A549 (cell line): ENCODE data around the gene PDLIM7. TPM values are rescaled to one million over a fixed set of nuclear protein-coding genes. Genes with fewer than 3 reads are reported as not detected.

Experiments
- ATAC-seq, 2 experiments: fragments of 200-7000 bp in 1 of 2; fragments of >200 bp in 1 of 2; cut with Nextera tagmentation in 1 of 2; cut with Tn5 transposase in 1 of 2; 3 replicates each; pipeline versions ENCODE4 v1.8.0 to v1.9.1; 2018 to 2020; ENCODE audit warnings: mild to moderate bottlenecking in 1 of 2, moderate library complexity in 1 of 2
- CTCF ChIA-PET: fragments of 300-600 bp; sonication (Branson Sonifier 250); formaldehyde crosslinking; extraction: SDS; loops from one replicate; lab custom pipeline; 2021; ENCODE audit warnings: antibody characterized with exemption, inconsistent platforms; lab: Yijun Ruan, JAX
- POLR2A ChIA-PET: fragments of 350-600 bp; formaldehyde crosslinking; extraction: SDS; loops from one replicate; lab custom pipeline; 2021; ENCODE audit warnings: antibody characterized with exemption, inconsistent platforms; lab: Yijun Ruan, JAX
- DNase-seq, 2 experiments: peaks; one replicate each; pipeline versions ENCODE4 v3.0.0 to v3.0.0-alpha.2; 2011 to 2016; ENCODE audit warnings: low read depth in 1 of 2, low spot score in 1 of 2
- FAIRE-seq: peaks from 2 replicates; lab custom pipeline; 2011; peaks lifted over from hg19 to GRCh38; lab: Jason Lieb, UNC
- H3K27ac ChIP-seq, 2 experiments: fragments of >200 bp; sonication (Bioruptor Twin); formaldehyde crosslinking; 3 replicates each; pipeline ENCODE4 v1.5.1; 2016 to 2017
- H3K4me1 ChIP-seq: fragments of >200 bp; sonication (Bioruptor Twin); formaldehyde crosslinking; 3 replicates; pipeline ENCODE4 v1.6.1; 2016
- H3K4me2 ChIP-seq: fragments of >200 bp; sonication (Bioruptor Twin); formaldehyde crosslinking; 3 replicates; pipeline ENCODE4 v1.6.1; 2016
- H3K4me3 ChIP-seq: fragments of >200 bp; sonication (Bioruptor Twin); formaldehyde crosslinking; 3 replicates; pipeline ENCODE4 v1.5.1; 2016
- H3K9me3 ChIP-seq: fragments of >200 bp; sonication (Bioruptor Twin); formaldehyde crosslinking; 3 replicates; pipeline ENCODE4 v1.6.1; 2016
- CBX2 ChIP-seq: fragments of 200-600 bp; sonication (generic); IDR thresholded peaks from 2 replicates; pipeline ENCODE4 v1.6.1; 2016; ENCODE audit warnings: low read depth, mild to moderate bottlenecking, borderline replicate concordance
- CHD2 ChIP-seq: fragments of 150-350 bp; IDR thresholded peaks from 2 replicates; pipeline ENCODE4 v1.6.1; 2014; ENCODE audit warnings: low read length; ENCODE audit not compliant: partially characterized antibody
- EP300 ChIP-seq, 2 experiments: fragments of >200 bp; sonication (Bioruptor Twin); formaldehyde crosslinking; IDR thresholded peaks; 2 replicates in 1 of 2; 3 replicates in 1 of 2; pipeline ENCODE4 v1.6.1; 2016 to 2017
- FOSL2 ChIP-seq, 2 experiments: fragments of 450-650 bp in 1 of 2; fragments of >200 bp in 1 of 2; sonication (Bioruptor Twin) in 1 of 2; formaldehyde crosslinking; IDR thresholded peaks; 2 replicates each; pipeline versions ENCODE4 v1.5.0 to v1.6.1; 2016 to 2020; ENCODE audit warnings: mild to moderate bottlenecking in 1 of 2, moderate library complexity in 1 of 2
- JUN ChIP-seq, 2 experiments: fragments of >200 bp; sonication (Bioruptor Twin); formaldehyde crosslinking; IDR thresholded peaks; 2 replicates in 1 of 2; 3 replicates in 1 of 2; pipeline ENCODE4 v1.6.1; 2016 to 2017
- JUNB ChIP-seq: fragments of >200 bp; sonication (Bioruptor Twin); formaldehyde crosslinking; IDR thresholded peaks from 2 replicates; pipeline ENCODE4 v1.6.1; 2016
- KDM5A ChIP-seq: fragments of 200-600 bp; sonication (generic); IDR thresholded peaks from 2 replicates; pipeline ENCODE4 v1.6.1; 2016; ENCODE audit warnings: antibody characterized with exemption, mild to moderate bottlenecking
- MYC ChIP-seq: IDR thresholded peaks from 2 replicates; pipeline ENCODE4 v1.6.1; 2012; ENCODE audit warnings: mild to moderate bottlenecking, inconsistent platforms, low read length, improper control_type of control experiment, borderline replicate concordance
- SMC3 ChIP-seq: fragments of >200 bp; sonication (Bioruptor Twin); formaldehyde crosslinking; IDR thresholded peaks from 3 replicates; pipeline ENCODE4 v1.6.1; 2018; ENCODE audit warnings: inconsistent platforms
- SREBF2 ChIP-seq: fragments of 450-650 bp; IDR thresholded peaks from 2 replicates; pipeline ENCODE4 v1.6.1; 2014; ENCODE audit warnings: mild to moderate bottlenecking, moderate library complexity
- TP53 ChIP-seq: fragments of 250-450 bp; sonication (Bioruptor Pico); IDR thresholded peaks from 2 replicates; pipeline ENCODE4 v1.5.0; 2021; ENCODE audit warnings: mild to moderate bottlenecking, moderate library complexity
- WGBS: methylation state at CpG from one replicate; pipeline ENCODE4 v1.1.6; 2017; ENCODE audit errors: missing lambda C conversion rate; 5-methylcytosine and 5-hydroxymethylcytosine counted together
- polyA plus RNA-seq, 4 experiments: library from polyadenylated mRNA; depleted of rRNA in 3 of 4; stranded (reverse); fragments of >200 nt; fragmentation: RNase III in 1 of 4; extraction: RNeasy Plus Mini Kit Qiagen cat#74134 plus additional on column Dnase treatment in 1 of 4; gene quantifications; 2 replicates in 3 of 4; 3 replicates in 1 of 4; pipeline ENCODE4 v1.2.3, GENCODE V29; 2011 to 2017
- TF ChIP-seq, protein P1 (sequence below): fragments of 150-350 bp; IDR thresholded peaks from 2 replicates; pipeline ENCODE4 v1.6.1; 2014; ENCODE audit warnings: low read depth, mild to moderate bottlenecking, low read length
- TF ChIP-seq, protein P2 (sequence below): IDR thresholded peaks from 2 replicates; pipeline ENCODE4 v1.6.1; 2012
- TF ChIP-seq, protein P3 (sequence below): fragments of 200-600 bp; sonication (generic); IDR thresholded peaks from 2 replicates; pipeline ENCODE4 v1.6.1; 2016; ENCODE audit warnings: antibody characterized with exemption, mild to moderate bottlenecking, moderate library complexity
- TF ChIP-seq, protein P4 (sequence below): fragments of 250-450 bp; sonication (Bioruptor Pico); IDR thresholded peaks from 2 replicates; pipeline ENCODE4 v1.5.0; 2020; ENCODE audit warnings: low read depth, mild to moderate bottlenecking, moderate library complexity
- TF ChIP-seq, protein P5 (sequence below): fragments of >200 bp; sonication (Bioruptor Twin); formaldehyde crosslinking; IDR thresholded peaks from 3 replicates; pipeline ENCODE4 v1.5.1; 2016

Gene PDLIM7
- polyA plus RNA-seq, 2 of the 4 experiments (the other 2 are of a cell fraction): 30.7 to 124 TPM

DNA sequence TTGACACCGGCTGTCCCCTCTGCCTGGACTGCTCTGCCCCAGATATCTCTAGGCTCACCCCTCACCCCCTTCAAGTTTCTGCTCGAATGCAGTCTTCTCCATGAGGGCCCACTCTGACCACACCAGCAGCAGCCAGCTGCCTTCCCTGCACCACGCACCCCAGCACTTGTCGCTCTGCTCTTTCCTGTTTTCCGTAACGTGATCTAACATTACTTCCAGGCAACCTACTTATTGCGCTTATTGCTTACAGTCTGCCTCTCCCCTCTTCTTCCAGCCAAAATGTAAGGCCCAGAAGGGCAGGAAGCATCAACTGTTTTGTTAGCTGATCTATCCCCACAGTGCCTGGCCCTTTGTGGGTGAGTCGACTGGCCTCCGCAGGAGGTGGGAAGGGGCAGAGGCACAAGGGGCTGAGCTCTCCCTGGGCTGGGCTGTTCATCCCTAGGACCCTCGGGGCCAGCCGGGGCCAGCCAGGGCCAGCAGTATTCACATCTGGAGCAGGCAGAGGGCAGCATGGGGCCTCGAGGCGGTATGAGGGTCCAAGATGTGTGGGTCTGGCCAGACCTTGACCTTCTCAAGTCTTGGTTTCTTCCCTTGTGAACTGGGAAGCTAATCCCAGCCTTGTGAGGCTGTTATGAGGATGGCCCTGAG lies 12.4 kb downstream of the PDLIM7 start (continued):
- TF ChIP-seq CBX2 (no peak), JUNB (no peak)
- TF ChIP-seq, protein P1, sequence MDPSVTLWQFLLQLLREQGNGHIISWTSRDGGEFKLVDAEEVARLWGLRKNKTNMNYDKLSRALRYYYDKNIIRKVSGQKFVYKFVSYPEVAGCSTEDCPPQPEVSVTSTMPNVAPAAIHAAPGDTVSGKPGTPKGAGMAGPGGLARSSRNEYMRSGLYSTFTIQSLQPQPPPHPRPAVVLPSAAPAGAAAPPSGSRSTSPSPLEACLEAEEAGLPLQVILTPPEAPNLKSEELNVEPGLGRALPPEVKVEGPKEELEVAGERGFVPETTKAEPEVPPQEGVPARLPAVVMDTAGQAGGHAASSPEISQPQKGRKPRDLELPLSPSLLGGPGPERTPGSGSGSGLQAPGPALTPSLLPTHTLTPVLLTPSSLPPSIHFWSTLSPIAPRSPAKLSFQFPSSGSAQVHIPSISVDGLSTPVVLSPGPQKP: no peak

DNA sequence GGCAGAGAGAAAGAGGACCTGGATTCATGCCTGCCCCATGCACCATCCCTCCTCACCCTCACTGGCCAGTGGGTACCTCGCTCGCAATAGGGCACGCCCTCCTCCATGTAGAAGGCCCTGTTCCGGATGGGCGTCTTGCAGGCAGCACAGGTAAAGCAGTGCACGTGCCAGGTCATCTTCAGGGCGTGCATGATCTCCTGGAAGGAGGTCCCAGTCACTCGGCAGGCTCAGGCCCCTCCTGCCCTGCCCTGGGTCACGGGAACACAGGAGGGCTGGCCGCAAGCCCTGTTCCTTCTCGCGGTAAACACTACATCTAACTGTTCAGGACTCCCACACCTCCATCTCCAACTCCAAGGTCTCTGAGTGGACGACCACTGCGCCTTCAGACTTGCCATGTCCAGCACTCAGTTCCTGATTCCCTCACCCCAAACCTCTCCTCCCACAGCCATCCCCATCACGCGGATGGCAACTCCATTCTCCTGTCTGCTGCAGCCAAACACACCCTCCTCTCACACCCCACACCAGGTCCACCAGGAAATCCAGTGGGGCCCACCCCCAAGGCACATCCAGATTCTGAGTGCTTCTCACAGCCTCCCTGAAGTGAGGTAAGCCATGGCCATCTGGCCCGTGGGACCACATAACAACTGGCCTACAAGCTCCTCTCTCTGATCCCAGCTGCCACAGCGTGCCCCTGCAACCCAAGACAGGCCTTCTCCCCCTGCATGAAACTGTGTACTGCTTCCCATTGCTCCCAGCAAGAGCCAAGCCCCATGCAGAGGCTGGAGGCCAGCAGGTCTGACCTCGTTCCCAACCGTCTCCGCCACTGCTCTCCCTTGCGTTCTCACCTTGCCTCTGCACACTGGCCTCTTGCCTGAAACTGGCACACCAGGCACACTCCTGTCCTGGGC lies 13.2 kb downstream of the PDLIM7 start:
- 0 out of 5 replicates have a peak, but pooled peaks of 1 of the 2 experiments have one; percentile 7 for TF ChIP-seq JUN (IDR thresholded peaks at IDR 0.05)
- TF ChIP-seq FOSL2 (IDR thresholded peaks at IDR 0.05): no peak
- no peak for TF ChIP-seq FOSL2 (CRISPR knock-in tag; IDR thresholded peaks at IDR 0.05)
- TF ChIP-seq, protein P1: no peak
- TF ChIP-seq, protein P2, sequence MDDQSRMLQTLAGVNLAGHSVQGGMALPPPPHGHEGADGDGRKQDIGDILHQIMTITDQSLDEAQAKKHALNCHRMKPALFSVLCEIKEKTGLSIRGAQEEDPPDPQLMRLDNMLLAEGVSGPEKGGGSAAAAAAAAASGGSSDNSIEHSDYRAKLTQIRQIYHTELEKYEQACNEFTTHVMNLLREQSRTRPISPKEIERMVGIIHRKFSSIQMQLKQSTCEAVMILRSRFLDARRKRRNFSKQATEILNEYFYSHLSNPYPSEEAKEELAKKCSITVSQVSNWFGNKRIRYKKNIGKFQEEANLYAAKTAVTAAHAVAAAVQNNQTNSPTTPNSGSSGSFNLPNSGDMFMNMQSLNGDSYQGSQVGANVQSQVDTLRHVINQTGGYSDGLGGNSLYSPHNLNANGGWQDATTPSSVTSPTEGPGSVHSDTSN: peak; percentile 63; the same call in 1 of the 2 replicates
- no peak for TF ChIP-seq EP300 (IDR thresholded peaks at IDR 0.05)
- no peak for TF ChIP-seq CHD2
- TF ChIP-seq KDM5A: no peak
- TF ChIP-seq, all 56 proteins: peak for 2
- CTCF ChIA-PET: interaction anchor here (0.8 to 19.7 kb wide), 4 partner anchors 7 to 28 kb away, joined by 3 to 241 read pairs (median 114); no protein-coding TSS in a partner anchor
- POLR2A ChIA-PET: interaction anchor here (1.3 kb wide), 1 partner anchor 12 kb away, joined by 3 read pairs; no protein-coding TSS in a partner anchor
- no peaks in the 10 kb centered on the region; the same call in 2 of the 3 replicates for H3K4me1 ChIP-seq
- no peak overlapping the region for H3K4me2 ChIP-seq
- no peak overlapping the region for H3K4me3 ChIP-seq
- no peak overlapping the region for H3K27ac ChIP-seq
- H3K9me3 ChIP-seq: no peaks in the 10 kb centered on the region
- no peak for DNase-seq
- FAIRE-seq: no peak
- ATAC-seq: peak in 1 of 2 experiments; percentile 4; a peak in 3 of 6 replicates
- 91% methylated on average over 21 of the region's 22 CpGs for WGBS

DNA sequence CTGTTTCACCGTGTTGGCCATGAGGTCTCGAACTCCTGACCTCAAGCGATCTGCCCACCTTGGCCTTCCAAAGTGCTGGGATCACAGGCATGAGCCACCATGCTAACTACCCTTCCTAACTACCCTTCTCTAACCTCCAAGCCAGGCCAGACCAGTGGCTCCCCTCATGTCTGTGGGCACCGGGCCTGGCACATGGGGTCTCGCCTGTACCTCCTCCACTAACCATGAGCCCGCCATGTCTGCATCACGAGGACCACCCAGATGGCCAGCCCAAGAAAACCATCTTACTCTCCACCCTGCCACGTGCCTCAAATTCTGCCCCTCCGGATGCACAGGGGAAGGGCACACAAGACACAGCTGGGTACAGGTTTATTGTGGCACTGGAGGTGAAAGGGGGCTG lies 14.4 kb downstream of the PDLIM7 start:
- TF ChIP-seq, protein P3, sequence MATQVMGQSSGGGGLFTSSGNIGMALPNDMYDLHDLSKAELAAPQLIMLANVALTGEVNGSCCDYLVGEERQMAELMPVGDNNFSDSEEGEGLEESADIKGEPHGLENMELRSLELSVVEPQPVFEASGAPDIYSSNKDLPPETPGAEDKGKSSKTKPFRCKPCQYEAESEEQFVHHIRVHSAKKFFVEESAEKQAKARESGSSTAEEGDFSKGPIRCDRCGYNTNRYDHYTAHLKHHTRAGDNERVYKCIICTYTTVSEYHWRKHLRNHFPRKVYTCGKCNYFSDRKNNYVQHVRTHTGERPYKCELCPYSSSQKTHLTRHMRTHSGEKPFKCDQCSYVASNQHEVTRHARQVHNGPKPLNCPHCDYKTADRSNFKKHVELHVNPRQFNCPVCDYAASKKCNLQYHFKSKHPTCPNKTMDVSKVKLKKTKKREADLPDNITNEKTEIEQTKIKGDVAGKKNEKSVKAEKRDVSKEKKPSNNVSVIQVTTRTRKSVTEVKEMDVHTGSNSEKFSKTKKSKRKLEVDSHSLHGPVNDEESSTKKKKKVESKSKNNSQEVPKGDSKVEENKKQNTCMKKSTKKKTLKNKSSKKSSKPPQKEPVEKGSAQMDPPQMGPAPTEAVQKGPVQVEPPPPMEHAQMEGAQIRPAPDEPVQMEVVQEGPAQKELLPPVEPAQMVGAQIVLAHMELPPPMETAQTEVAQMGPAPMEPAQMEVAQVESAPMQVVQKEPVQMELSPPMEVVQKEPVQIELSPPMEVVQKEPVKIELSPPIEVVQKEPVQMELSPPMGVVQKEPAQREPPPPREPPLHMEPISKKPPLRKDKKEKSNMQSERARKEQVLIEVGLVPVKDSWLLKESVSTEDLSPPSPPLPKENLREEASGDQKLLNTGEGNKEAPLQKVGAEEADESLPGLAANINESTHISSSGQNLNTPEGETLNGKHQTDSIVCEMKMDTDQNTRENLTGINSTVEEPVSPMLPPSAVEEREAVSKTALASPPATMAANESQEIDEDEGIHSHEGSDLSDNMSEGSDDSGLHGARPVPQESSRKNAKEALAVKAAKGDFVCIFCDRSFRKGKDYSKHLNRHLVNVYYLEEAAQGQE: no peak
- TF ChIP-seq, protein P4, sequence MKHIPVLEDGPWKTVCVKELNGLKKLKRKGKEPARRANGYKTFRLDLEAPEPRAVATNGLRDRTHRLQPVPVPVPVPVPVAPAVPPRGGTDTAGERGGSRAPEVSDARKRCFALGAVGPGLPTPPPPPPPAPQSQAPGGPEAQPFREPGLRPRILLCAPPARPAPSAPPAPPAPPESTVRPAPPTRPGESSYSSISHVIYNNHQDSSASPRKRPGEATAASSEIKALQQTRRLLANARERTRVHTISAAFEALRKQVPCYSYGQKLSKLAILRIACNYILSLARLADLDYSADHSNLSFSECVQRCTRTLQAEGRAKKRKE: no peak
- TF ChIP-seq SMC3 (no peak), TP53 (no peak), SREBF2 (no peak), JUNB (no peak), MYC (no peak)
- TF ChIP-seq, protein P5, sequence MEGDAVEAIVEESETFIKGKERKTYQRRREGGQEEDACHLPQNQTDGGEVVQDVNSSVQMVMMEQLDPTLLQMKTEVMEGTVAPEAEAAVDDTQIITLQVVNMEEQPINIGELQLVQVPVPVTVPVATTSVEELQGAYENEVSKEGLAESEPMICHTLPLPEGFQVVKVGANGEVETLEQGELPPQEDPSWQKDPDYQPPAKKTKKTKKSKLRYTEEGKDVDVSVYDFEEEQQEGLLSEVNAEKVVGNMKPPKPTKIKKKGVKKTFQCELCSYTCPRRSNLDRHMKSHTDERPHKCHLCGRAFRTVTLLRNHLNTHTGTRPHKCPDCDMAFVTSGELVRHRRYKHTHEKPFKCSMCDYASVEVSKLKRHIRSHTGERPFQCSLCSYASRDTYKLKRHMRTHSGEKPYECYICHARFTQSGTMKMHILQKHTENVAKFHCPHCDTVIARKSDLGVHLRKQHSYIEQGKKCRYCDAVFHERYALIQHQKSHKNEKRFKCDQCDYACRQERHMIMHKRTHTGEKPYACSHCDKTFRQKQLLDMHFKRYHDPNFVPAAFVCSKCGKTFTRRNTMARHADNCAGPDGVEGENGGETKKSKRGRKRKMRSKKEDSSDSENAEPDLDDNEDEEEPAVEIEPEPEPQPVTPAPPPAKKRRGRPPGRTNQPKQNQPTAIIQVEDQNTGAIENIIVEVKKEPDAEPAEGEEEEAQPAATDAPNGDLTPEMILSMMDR: no peak
- H3K4me2 ChIP-seq: no peak overlapping the region
- peaks cover 6% of the 10 kb centered on the region; the same call in 1 of the 3 replicates for H3K4me1 ChIP-seq
- H3K4me3 ChIP-seq: no peak overlapping the region
- no peak overlapping the region for H3K27ac ChIP-seq
- DNase-seq (no peak), ATAC-seq (no peak), FAIRE-seq (no peak)
- WGBS: 96% methylated on average over 9 of the region's 9 CpGs
- ChIA-PET POLR2A (no interaction called here), CTCF (interaction anchor here (18.8 to 19.7 kb wide), 2 partner anchors 8 to 27 kb away, joined by 220 to 241 read pairs; no protein-coding TSS in a partner anchor)
- H3K9me3 ChIP-seq: no peaks in the 10 kb centered on the region
